GM21529 (cell line): ENCODE results near the gene SUSD3.
"Not testable (repeated sequence)": the region's sequence is repeated elsewhere in the genome, so short reads cannot be mapped to it uniquely, and the experiment has no call there.

Source experiments
- ATAC-seq: cut with Tn5 transposase; IDR thresholded peaks from one replicate; pipeline ENCODE4 v1.9.1; 2021; ENCODE audit not compliant: unreplicated experiment

Gene SUSD3

DNA sequence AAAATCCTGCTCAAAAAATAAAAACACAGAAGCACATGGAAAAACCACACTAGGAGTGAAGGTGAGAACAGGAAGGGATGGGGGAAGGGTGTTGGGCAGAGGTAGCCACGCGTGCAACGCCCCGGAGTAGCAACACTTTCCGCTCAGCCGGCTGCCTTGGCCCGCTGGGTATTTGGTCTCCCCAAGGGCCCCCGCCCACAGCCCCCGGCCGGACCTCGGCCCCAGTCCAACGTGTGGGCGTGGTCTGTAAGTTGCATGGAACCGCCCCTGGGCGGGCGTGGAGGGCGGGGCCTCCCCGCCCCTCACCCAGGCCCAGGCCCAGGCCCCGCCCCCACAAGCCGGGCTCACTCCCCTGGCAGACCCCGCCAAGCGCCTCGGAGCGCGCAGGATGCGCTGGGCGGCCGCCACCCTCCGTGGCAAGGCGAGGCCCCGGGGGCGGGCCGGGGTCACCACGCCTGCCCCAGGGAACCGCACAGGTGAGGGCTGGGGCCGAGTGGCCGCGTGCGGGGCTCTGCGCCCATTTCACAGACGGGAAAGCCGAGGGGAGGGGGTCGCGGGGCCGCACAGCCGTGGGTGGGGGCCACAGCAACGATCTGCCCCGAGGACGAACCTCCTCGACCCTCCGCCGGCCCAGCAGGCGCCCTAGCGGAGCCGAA lies at the start of gene SUSD3:
SUSD3 (plus strand) TSS at position 347 of the 656 bp plus-strand sequence; CDS start at position 389, 42 bp downstream.
- ATAC-seq: peak; percentile 47

DNA sequence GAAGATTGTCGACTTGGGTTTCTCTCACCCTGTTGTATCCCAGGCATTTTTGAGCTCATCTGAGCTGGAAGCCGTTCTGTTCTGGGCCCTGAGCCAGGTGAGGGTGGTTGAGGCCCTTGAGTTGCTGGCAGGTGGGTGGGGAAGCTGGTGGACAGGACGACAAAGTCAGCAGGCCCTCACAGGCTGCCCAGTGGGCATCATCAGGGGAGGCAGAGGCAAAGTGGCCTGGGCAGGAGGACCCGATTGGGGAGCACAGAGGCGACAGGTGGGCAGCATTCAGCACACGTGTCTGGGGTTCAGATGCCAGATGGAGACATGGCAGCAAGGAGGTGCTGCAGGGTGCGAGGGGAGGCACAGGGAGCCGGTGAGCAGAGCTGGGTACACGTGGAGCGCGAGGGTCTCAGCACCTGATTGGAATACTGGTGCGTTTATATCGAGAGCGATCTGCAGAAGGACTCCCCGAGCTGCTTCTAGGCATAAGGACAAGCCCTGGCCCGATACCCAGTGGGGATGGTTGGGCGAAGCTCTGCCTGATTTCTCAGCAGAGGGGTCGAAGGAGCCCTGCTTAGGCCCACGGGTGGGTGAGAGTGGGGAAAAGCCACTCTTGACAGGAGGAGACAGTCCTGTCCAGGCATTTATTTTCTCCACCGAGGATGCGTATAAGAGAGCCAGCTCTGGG lies 49.0 kb upstream of the SUSD3 start:
- no peak for ATAC-seq

GRCh38 chr9:93010056-93010455 lies 48.4 kb upstream of the SUSD3 start:
- ATAC-seq: no peak

DNA sequence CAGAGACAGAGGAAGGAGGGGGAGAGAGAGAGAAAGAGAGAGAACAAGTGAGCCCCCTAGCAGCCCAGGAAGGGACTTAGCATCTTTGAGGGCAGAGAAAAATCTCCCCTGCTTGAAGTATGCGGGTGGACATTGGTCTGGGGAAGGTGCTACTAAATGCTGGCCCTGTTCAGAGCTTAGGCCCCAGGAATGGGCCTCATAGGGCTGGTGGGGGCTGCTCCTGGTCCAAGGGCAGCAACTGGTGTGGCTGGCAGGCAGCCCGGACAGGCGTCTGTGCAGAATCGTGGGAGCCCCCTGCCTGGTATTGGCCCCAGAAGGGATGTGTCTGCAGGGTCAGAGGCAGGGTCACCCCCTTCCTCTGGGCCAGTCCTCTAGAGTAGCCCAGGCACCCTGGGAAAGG lies 47.8 kb upstream of the SUSD3 start:
- no peak for ATAC-seq

DNA sequence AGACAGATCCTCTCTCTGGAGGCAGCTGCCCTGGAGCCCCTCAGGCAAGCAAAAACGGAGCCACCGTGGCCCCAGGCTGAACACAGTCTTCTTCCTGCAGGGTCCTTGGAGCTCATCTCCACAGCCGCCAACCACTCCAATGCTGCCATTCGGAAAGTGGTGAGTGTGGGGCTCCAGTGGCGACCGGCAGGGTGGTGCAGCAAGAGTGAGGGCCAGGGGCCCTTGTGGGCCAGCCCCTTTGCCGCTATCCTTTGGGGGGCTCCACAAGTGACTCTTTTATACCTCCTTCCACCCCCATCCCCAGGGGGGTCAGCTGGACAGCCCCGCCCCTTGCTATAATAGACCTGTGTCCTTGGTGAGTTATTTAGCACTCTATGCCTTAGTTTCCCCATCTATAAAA lies 47.4 kb upstream of the SUSD3 start:
- ATAC-seq: no peak

DNA sequence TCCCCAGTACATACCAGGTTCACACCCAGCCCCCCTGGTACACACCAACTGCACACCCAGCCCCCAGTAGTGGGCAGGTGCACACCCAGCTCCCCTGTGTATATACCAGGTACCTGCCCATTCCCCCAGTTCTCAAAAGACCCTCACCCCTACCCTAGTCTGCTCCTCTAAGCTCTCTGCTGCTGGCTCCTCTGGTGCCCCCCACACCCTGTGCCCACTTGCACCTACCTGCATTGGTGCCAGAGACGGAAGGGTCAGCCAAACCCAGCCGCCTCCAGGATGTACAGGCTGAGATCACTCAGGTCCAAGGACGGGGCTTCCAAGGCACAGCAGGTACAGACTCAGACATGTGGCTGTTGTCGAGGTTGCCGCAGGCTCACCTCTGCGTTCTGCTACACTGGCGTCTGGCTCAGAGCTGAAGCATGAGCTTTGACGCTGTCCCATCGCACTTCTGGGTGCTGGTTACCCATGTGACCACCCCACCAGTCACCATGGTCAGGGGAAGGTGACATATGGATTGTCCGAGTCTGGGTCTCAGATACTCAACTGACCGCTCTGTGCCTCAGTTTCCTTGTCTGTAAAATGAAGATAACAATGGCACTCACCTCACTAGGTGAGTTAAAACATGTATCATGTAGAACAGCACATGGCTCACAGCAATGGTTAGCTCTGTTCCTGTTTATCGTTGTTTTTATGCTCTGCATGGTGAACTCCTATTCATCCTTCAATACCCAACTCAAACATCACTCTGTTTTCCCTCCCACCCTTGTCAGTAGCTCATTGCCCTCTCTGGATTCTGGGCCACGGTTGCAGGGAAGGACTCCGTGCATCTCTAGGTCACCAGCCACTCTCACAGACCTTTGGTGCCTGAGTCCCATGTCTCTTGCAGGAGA lies 45.3 kb upstream of the SUSD3 start:
- ATAC-seq: no peak

- ATAC-seq: no peak
Observed at GRCh38 chr9:93013856-93014582, 44.5 kb upstream of the SUSD3 start.

DNA sequence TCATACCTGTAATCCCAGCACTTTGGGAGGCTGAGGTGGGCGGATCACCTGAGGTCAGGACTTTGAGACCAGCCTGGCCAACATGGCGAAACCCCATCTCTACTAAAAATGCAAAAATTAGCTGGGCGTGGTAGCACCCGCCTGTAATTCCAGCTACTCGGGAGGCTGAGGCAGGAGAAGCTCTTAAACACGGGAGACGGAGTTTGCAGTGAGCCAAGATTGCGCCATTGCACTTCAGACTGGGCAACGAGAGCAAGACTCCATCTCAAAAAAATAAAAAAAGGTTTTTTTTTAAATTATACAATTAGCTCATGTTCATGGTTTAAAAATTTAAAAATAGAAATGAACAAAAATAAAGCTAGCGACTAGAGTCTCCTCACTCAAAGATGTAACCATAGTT lies 43.3 kb upstream of the SUSD3 start:
- not testable (repeated sequence) for ATAC-seq

DNA sequence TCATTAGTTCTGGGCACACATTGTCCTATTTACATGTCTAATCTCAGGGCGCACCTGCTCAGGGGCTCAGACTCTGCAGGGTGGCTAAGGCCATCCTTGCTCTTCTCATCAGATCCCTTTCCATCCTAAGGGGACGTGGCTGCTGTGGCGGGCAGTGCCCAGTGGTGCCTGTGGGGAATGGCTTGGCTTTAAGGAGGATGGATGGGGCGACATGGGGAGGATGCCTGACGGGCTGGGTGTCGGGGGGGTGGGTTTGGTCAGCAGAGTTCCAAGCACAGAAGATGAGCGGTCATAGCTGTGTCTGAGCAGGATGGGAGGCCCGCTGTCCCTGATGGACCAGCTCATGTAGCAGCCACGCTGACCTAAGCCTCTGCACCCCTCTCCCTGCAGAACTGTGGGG lies 40.9 kb upstream of the SUSD3 start:
- no peak for ATAC-seq

GRCh38 chr9:93020151-93020550 lies 38.4 kb upstream of the SUSD3 start:
- no peak for ATAC-seq

DNA sequence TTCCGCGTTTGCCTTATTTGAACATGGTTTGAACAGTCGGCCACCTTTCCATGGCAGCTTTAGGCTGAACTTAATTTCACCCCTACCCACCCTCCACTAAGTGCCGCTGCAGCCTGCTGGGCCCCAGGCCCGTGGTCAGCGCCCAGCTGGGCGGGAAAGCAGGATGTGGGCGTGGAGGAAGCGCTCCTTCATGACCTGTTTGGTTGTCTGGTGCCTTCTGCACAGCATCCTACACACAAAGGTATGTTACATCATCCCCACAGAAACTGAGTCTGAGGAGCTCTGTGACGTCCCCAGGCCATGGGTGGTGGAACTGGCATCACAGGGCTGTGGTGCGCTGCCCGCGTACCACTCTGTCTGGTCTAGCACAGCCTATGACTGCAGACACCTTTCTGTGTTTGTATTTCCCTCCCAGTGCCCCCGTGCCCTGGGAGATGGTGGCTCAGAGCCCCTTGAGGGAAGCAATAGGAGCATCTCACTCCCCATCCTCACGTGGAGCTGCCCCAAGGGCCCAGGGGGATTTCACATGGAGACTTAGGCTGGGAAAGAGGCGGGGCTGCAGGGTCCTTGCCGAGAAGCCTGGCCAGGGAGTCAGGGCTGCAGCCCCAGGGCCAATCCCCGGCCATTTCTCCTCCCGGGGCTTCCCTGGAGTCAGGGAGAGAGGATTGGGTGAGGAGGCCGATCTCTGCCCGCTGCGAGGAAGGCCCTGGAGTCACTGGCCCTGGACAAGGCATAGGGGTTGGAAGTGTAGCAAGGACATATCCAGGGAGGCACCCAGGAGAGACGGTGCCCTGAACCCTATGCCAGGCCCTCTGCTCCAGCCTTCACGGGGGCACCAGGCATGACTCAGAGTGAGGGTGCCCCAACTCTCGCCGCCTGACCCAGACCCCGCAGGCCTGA lies 37.5 kb upstream of the SUSD3 start:
- ATAC-seq: no peak

- no peak for ATAC-seq
Observed at GRCh38 chr9:93022066-93022465, 36.4 kb upstream of the SUSD3 start.

GRCh38 chr9:93022721-93023520 lies 35.6 kb upstream of the SUSD3 start:
- ATAC-seq: no peak

DNA sequence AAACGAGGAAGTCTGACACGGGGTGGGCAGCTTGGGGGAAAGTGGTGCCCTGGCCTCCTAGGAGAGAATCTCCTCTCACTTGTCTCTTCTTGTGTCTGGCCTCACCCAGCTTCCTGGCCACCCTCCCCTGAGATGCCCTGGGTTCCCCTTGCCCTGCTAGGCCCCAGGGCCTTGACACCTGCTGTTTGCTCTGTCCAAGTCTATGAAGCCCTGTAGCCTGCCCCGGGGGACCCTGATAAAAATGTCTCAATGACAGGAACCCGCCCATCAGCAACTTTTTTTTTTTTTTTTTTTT lies 35.0 kb upstream of the SUSD3 start:
- no peak for ATAC-seq

DNA sequence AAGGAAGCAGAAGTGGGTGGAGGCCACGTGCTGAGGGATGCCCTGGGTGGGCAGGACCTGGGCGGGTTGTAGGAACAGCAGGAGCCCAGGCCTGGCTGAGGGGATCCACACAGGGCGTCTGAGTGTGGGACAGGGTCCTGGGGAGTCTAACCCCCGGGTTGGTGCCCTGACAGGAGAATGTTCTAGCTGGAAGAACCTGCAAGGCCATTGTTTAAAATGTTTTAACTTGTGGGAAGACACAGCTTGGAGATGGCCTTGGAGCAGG lies 33.9 kb upstream of the SUSD3 start:
- no peak for ATAC-seq

GRCh38 chr9:93024986-93025630 lies 33.4 kb upstream of the SUSD3 start:
- ATAC-seq: no peak

GRCh38 chr9:93025736-93026135 lies 32.8 kb upstream of the SUSD3 start:
- ATAC-seq: no peak

- ATAC-seq: no peak
Observed at GRCh38 chr9:93026640-93027039, 31.9 kb upstream of the SUSD3 start.

DNA sequence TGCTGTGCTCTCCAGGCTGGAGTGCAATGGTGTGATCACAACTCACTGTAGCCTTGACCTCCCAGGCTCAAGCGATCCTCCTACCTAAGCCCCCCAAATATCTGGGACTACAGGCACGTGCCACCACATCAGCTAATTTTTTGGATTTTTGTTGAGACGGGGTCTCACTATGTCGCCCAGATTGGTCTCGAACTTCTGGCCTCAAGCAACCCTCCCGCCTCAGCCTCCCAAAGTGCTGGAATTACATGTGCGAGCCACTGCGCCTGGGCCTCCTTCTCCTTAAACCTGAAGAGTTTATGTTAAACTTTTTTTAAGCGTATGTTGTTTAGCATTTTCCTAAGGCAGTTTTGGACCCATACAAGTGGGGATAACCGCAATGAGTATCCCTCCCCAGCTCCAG lies 30.8 kb upstream of the SUSD3 start:
- no peak for ATAC-seq
